Measurements from ENCODE around the gene KIAA1614.

KIAA1614 gene

GRCh38 chr1:180964595-180964994 is 51.9 kb downstream of the KIAA1614 start:
- Histone ChIP-seq H3K4me2 (ENCODE audit: insufficient read depth, low read length) (no peak overlapping the region), H3K36me3 (ENCODE audit: insufficient read depth, low read length) (peaks cover 92% of the 10 kb centered on the region), H3K9me3 (ENCODE audit: insufficient read depth, low read length, severe bottlenecking) (no peaks in the 10 kb centered on the region), H2AFZ (ENCODE audit: low read depth, low read length) (no peak overlapping the region), H3K27ac (ENCODE audit: low read length) (no peak overlapping the region; the same call in 1 of the 2 replicates), H3K79me2 (ENCODE audit: insufficient read depth, low read length) (peaks cover 20% of the 10 kb centered on the region), H4K20me1 (ENCODE audit: insufficient read depth, low read length) (no peaks in the 10 kb centered on the region; the same call in 1 of the 2 replicates), H3K9ac (ENCODE audit: low read depth, low read length) (no peak overlapping the region), H3K4me1 (ENCODE audit: insufficient read depth, low read length) (no peaks in the 10 kb centered on the region), H3K27me3 (ENCODE audit: insufficient read depth, low read length, poor library complexity) (no peaks in the 10 kb centered on the region), H3K4me3 (ENCODE audit: low read depth in 1 of 2, low read length in 2 of 2) (no peak overlapping the region)
- DNase-seq, result no peak
- TF ChIP-seq CTCF (IDR thresholded peaks at IDR 0.05; ENCODE audit: borderline replicate concordance, extremely low read depth, low read length, poor library complexity, severe bottlenecking), result no peak
- no peak for TF ChIP-seq EZH2 (IDR thresholded peaks at IDR 0.05; ENCODE audit: borderline replicate concordance, low read depth, low read length, severe bottlenecking)
- peak; percentile 41; the same call in 1 of the 3 replicates for ATAC-seq (ENCODE audit: insufficient read depth, low read depth)

GRCh38 chr1:180966312-180966711 is 53.6 kb downstream of the KIAA1614 start:
- no peaks in the 10 kb centered on the region for H3K4me1 ChIP-seq (ENCODE audit: insufficient read depth, low read length)
- H2AFZ ChIP-seq (ENCODE audit: low read depth, low read length), result no peak overlapping the region
- H3K27ac ChIP-seq (ENCODE audit: low read length), result no peak overlapping the region
- H4K20me1 ChIP-seq (ENCODE audit: insufficient read depth, low read length), result no peaks in the 10 kb centered on the region; the same call in 1 of the 2 replicates
- no peaks in the 10 kb centered on the region for H3K9me3 ChIP-seq (ENCODE audit: insufficient read depth, low read length, severe bottlenecking)
- DNase-seq (no peak), ATAC-seq (ENCODE audit: insufficient read depth, low read depth) (no peak)
- no peak overlapping the region for H3K9ac ChIP-seq (ENCODE audit: low read depth, low read length)
- peaks cover 92% of the 10 kb centered on the region for H3K36me3 ChIP-seq (ENCODE audit: insufficient read depth, low read length)
- peaks cover 23% of the 10 kb centered on the region for H3K79me2 ChIP-seq (ENCODE audit: insufficient read depth, low read length)
- H3K27me3 ChIP-seq (ENCODE audit: insufficient read depth, low read length, poor library complexity), result no peaks in the 10 kb centered on the region
- no peak overlapping the region for H3K4me3 ChIP-seq (ENCODE audit: low read depth in 1 of 2, low read length in 2 of 2)
- TF ChIP-seq CTCF (IDR thresholded peaks at IDR 0.05; ENCODE audit: borderline replicate concordance, extremely low read depth, low read length, poor library complexity, severe bottlenecking) (no peak), EZH2 (IDR thresholded peaks at IDR 0.05; ENCODE audit: borderline replicate concordance, low read depth, low read length, severe bottlenecking) (no peak)
- H3K4me2 ChIP-seq (ENCODE audit: insufficient read depth, low read length), result no peak overlapping the region

- peaks cover 93% of the 10 kb centered on the region for H3K36me3 ChIP-seq (ENCODE audit: insufficient read depth, low read length)
- H2AFZ ChIP-seq (ENCODE audit: low read depth, low read length), result no peak overlapping the region
- H3K9me3 ChIP-seq (ENCODE audit: insufficient read depth, low read length, severe bottlenecking), result no peaks in the 10 kb centered on the region
- H3K4me2 ChIP-seq (ENCODE audit: insufficient read depth, low read length), result no peak overlapping the region
- no peaks in the 10 kb centered on the region; the same call in 1 of the 2 replicates for H4K20me1 ChIP-seq (ENCODE audit: insufficient read depth, low read length)
- H3K9ac ChIP-seq (ENCODE audit: low read depth, low read length), result no peak overlapping the region
- DNase-seq (no peak), ATAC-seq (ENCODE audit: insufficient read depth, low read depth) (no peak)
- peaks cover 23% of the 10 kb centered on the region for H3K79me2 ChIP-seq (ENCODE audit: insufficient read depth, low read length)
- no peaks in the 10 kb centered on the region for H3K4me1 ChIP-seq (ENCODE audit: insufficient read depth, low read length)
- peak overlapping the region; percentile 33; the same call in 1 of the 2 replicates for H3K27ac ChIP-seq (ENCODE audit: low read length)
- TF ChIP-seq CTCF (IDR thresholded peaks at IDR 0.05; ENCODE audit: borderline replicate concordance, extremely low read depth, low read length, poor library complexity, severe bottlenecking), result no peak
- no peak for TF ChIP-seq EZH2 (IDR thresholded peaks at IDR 0.05; ENCODE audit: borderline replicate concordance, low read depth, low read length, severe bottlenecking)
- no peaks in the 10 kb centered on the region for H3K27me3 ChIP-seq (ENCODE audit: insufficient read depth, low read length, poor library complexity)
- H3K4me3 ChIP-seq (ENCODE audit: low read depth in 1 of 2, low read length in 2 of 2), result no peak overlapping the region
Observed at GRCh38 chr1:180966744-180967536, 54.2 kb downstream of the KIAA1614 start.
